Esophagus squamous epithelium (tissue), 4 donors: Measurements from ENCODE around the gene CCSER1.

Experiments used
- POLR2A ChIP-seq, 4 donors: fragments of 450-650 bp; IDR thresholded peaks; one replicate each; pipeline ENCODE4 v1.6.1; 2017; ENCODE audit warnings: antibody characterized with exemption in 4 of 4, mild to moderate bottlenecking in 4 of 4, moderate library complexity in 3 of 4
- TF ChIP-seq, protein P1 (sequence below), 6 experiments: fragments of 450-650 bp in 4 of 6; fragments of 200-600 bp in 2 of 6; sonication (generic) in 2 of 6; IDR thresholded peaks; one replicate each; pipeline ENCODE4 v1.5.1; 2016 to 2019; ENCODE audit warnings: antibody characterized with exemption in 6 of 6, mild to moderate bottlenecking in 4 of 6, moderate library complexity in 4 of 6

- no peak for TF ChIP-seq POLR2A (IDR thresholded peaks at IDR 0.05)
- TF ChIP-seq, protein P1, sequence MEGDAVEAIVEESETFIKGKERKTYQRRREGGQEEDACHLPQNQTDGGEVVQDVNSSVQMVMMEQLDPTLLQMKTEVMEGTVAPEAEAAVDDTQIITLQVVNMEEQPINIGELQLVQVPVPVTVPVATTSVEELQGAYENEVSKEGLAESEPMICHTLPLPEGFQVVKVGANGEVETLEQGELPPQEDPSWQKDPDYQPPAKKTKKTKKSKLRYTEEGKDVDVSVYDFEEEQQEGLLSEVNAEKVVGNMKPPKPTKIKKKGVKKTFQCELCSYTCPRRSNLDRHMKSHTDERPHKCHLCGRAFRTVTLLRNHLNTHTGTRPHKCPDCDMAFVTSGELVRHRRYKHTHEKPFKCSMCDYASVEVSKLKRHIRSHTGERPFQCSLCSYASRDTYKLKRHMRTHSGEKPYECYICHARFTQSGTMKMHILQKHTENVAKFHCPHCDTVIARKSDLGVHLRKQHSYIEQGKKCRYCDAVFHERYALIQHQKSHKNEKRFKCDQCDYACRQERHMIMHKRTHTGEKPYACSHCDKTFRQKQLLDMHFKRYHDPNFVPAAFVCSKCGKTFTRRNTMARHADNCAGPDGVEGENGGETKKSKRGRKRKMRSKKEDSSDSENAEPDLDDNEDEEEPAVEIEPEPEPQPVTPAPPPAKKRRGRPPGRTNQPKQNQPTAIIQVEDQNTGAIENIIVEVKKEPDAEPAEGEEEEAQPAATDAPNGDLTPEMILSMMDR (IDR thresholded peaks at IDR 0.05) = no peak
Measured at GRCh38 chr4:90254357-90254756, 127.2 kb downstream of the CCSER1 start.
